A673 (cell line): Measurements from ENCODE around the gene VAPA.

ENCODE experiments used
- EZH2 ChIP-seq: fragments of 200-600 bp; sonication (generic); IDR thresholded peaks from 2 replicates; pipeline ENCODE4 v1.6.1; 2017; ENCODE audit warnings: borderline replicate concordance, low read depth, mild to moderate bottlenecking, mixed read lengths, antibody characterized with exemption, low read length; ENCODE audit not compliant: poor library complexity, severe bottlenecking
- TF ChIP-seq, protein P1 (sequence below): fragments of 300-800, 200-600 bp; sonication (generic); conservative IDR thresholded peaks from 2 replicates; pipeline ENCODE4 v1.5.1; 2017; ENCODE audit warnings: low read depth, mild to moderate bottlenecking, antibody characterized with exemption, low read length, moderate library complexity, mixed read lengths

DNA sequence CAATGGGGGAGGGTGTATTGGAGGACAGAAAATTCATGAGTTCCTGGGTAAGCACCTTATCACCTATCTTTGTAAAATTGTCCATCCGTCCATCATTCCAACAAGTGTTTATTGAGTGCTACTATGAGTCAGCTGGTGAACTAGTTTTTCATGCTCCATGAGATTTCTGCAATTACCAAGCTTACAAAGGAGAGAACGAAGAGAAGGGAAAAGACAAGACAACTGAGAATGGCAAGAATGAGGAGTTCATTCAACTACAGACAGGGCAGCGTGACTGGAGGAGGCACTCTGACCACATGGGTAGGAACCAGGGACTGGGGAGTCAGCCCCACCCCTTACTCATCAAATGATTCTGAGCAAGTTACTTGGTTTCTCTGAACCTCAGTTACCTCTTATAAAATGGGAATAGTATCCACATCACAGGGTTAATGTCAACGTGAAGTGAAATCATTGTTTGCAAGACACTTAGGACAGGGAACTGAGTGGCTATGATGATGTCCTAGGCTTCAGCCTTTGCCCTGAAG, 46.7 kb upstream of the VAPA start:
- TF ChIP-seq, protein P1, sequence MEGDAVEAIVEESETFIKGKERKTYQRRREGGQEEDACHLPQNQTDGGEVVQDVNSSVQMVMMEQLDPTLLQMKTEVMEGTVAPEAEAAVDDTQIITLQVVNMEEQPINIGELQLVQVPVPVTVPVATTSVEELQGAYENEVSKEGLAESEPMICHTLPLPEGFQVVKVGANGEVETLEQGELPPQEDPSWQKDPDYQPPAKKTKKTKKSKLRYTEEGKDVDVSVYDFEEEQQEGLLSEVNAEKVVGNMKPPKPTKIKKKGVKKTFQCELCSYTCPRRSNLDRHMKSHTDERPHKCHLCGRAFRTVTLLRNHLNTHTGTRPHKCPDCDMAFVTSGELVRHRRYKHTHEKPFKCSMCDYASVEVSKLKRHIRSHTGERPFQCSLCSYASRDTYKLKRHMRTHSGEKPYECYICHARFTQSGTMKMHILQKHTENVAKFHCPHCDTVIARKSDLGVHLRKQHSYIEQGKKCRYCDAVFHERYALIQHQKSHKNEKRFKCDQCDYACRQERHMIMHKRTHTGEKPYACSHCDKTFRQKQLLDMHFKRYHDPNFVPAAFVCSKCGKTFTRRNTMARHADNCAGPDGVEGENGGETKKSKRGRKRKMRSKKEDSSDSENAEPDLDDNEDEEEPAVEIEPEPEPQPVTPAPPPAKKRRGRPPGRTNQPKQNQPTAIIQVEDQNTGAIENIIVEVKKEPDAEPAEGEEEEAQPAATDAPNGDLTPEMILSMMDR = no peak
- TF ChIP-seq EZH2 = no peak
